GM23248 (cell line): ENCODE measurements around the gene OLR1.
"Not testable (repeated sequence)": the region's sequence is repeated elsewhere in the genome, so short reads cannot be mapped to it uniquely, and the experiment has no call there.

Experiments used
- EZH2 ChIP-seq: fragments of 200-600 bp; sonication (generic); IDR thresholded peaks from 2 replicates; pipeline ENCODE4 v1.6.1; 2018; ENCODE audit warnings: antibody characterized with exemption, mild to moderate bottlenecking; ENCODE audit not compliant: insufficient read depth, poor library complexity, severe bottlenecking
- EZH2phosphoT487 ChIP-seq: fragments of 200-600 bp; sonication (generic); IDR thresholded peaks from 2 replicates; pipeline ENCODE4 v1.6.1; 2018; ENCODE audit warnings: antibody characterized with exemption, moderate library complexity, mild to moderate bottlenecking, low read depth; ENCODE audit not compliant: insufficient read depth

DNA sequence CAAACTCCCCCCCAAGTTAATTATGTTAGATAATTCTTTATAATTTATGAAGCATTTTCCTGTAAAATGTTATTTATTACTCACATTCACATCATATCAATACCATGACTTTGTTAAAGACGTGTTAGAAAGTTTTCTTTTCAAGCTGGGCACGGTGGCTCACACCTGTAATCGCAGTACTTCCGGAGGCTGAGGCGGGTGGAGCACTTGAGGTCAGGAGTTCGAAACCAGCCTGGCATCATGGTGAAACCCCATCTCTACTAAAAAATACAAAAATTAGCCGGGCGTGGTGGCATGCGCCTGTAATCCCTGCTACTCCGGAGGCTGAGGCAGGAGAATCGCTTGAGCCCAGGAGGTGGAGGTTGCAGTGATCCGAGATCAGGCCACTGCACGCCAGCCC lies 44.0 kb upstream of the OLR1 start:
- not testable (repeated sequence) for TF ChIP-seq EZH2, EZH2phosphoT487
